Measurements from ENCODE around the gene EVC.
A peak's percentile ranks its signal among the peaks of the same experiment; 100 is the strongest.

Gene EVC

DNA sequence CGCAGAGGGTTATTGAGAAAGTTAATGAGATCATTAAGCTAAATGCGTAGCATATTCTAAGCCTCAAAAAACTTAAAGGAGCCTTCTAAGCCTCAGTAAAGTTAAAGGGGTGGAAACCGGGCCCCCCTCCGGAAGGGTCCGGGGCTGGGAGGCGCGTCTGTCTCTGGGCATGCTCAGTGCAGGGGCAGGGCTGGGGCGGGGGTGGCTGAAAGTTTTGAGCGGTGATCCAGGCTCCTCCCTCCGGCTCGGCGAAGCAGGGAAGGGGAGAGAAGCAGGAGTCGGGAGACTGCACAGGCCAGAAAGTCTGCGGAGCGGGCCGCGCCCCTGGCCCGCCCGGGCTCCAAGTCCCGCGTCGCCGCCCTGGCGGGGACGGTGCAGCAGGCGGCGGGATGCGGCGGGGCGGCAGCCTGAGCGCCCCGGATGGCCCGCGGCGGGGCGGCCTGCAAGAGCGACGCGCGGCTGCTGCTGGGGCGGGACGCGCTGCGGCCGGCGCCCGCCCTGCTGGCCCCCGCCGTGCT, at the start of gene EVC:
EVC (plus strand) TSS at position 241 of the 518 bp plus-strand sequence; CDS start at position 421, 180 bp downstream.
- DNase-seq = peak in 8 of 14 donors; percentile 5 to 51 (median 24)

DNA sequence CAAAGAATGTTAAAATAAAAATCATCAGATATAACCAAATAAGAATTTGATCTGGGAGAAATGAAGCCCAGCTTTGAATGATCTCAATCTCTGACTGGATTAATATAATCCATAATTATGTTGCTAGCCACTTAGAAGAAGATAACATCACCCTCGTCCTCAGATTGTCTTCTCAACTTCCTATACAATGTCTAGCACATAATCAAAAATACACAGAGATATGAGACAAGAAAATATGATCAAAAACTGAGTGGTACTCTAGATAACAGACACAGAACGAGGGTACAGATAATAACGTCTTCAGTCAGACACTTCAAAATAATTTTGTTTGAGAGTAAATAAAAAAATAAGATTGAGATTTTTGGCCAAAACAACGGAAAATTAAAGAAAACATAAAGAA, 49.8 kb upstream of the EVC start:
- DNase-seq = no peak

DNA sequence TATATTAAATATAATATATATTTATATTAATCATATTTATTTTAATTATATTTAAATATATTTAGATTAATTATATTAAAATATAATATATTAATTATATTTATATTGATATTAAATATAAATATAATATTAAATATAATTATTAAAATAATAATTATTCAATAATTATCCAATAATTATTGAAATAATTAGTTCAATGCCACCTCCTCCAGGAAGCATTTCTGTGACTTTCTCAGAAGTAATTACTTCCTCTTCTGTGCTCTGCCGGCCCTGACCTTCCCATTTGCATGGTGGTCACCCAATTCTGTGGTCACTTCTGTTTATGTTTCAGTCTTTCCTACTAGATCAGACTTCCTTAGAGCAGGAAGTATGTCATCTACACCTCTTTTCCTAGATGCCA, 48.4 kb upstream of the EVC start:
- DNase-seq = no peak

DNA sequence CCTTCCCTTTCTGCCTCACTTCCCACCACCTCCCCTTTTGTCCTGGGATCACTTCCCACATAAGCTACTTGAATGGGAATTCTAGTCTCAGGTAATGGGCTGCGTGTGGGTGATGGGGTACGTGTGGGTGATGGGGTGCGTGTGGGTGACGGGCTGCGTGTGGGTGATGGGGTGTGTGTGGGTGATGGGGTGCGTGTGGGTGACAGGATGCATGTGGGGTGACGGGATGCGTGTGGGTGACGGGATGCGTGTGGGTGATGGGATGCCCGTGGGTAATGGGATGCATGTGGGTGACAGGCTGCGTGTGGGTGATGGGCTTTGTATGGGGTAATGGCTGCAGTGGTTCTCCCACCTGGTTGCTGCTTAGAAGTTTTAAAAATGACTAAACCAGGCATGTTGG, 46.2 kb upstream of the EVC start:
- DNase-seq = no peak

DNA sequence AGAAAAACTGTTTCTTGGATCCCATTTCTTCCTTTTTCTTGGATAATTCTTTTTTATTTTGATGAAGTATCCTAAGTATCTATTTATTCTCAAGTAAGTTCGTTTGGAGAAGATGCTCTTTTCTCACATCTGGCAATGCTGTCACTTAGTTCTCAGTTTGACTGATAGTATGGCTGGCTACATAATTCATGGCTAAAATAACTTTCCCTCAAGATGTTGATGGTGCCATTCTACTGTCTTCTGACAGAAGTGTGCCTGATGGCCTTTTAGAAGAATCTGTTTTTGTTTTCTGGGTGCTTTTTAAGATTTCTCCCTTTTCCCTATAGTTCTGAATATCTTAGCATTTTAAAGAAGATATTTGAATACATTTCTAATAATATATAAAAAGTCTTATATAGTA, 44.3 kb upstream of the EVC start:
- DNase-seq = no peak

DNA sequence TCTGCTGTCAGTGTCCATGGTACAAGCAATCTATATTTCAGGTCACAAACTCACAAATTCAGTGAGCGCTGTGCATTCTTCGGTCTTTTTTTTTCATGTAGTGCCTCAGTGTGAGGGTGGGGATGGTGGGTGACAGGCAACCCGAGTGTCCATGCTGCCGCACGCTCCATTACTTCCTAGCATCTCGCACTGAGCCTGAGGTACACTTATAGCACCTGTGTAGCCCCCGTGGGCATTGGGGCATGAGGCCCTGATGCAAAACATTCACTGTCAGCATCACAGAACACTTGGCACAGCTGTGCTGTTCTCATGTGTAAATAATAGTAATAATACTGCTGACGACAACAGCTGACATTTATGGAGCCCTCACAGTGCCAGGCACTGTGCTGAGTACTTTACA, 34.2 kb upstream of the EVC start:
- DNase-seq = no peak

DNA sequence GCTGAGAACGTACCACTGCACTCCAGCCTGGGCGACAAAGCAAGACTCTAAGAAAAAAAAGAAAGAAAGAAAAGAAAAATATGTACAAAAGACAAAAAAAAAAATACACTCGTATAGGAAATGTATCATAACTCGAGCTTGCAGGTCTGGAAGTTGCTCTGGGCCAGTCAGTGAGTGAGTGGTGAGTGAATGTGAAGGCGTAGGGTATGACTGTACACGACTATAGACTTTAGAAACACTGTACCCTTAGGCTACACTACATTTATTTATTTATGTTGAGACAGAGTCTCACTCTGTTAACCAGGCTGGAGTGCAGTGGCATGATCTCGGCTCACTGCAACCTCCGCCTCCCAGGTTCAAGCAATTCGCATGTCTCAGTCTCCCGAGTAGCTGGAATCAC, 32.0 kb upstream of the EVC start:
- DNase-seq = no peak

DNA sequence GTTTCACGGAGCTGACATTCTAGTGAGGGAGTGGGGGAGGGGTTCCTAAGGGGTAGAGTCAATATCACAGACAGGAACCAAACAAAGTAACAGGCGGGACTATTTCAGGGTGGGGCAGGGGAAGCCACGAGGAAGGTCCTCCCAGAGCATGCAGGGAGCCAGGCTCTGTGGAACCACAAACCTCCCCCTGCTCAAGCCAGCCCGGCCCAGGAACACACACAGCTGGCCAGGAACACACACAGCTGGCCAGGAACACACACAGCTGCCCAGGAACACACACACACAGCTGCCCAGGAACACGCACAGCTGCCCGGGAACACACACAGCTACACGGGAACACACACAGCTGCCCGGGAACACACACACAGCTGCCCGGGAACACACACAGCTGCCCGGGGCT, 27.4 kb upstream of the EVC start:
- DNase-seq = no peak

DNA sequence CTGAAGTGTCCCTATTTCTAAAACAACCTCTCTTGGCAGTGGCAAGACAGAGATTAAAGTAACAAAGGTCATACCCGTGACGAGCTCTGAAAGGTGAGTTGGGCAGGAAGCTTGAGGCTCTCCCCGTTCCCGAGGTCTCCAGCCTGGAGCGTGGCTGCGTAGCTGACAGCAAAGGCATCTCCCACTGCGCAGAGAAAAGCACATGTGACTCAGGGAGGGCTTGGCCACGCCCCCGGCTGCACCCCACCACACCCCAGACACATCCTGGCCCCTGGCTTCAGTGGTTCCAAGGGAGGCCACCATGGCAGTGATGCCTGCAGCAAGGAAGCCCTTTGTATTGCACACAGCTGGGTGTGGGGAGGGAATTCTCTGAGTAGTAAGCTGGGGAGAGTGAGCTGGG, 25.7 kb upstream of the EVC start:
- no peak for DNase-seq

DNA sequence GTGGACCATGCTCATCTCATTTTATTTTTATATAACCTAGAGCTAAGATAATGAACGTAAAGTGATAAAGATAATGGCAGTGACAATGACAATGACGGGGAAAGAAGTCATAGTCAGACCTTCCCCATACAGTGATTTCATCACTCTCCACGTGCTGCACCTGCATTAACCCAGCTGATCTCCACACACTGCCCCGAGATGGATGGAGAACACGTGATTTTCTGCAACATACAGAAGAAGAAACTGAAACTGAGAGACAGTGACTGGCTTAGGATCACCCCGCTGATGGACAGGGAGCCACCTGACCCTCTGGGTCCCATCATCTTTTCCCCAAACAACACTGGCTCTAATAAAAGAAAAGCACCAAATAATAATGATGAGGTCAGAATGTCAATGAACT, 24.7 kb upstream of the EVC start:
- DNase-seq = no peak

DNA sequence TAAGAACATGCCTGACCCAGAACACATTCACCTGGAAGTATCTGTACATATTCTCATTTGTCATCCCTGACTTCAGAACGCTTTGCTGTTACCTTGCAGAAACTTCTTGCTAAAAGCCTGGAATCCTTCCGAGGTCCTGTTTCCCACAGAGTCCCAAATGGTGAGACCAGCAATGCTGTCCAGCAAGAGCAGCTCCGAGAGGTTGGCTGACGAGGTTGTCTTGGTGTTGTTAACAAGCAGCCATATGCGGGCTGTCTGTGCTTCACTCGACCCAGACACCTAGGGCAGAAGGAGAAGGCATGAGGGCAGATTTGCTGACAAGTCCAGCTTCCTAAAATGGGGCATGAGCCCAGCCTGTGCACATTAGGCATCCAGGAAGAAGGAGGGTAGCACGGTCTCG, 21.9 kb upstream of the EVC start:
- DNase-seq = no peak

DNA sequence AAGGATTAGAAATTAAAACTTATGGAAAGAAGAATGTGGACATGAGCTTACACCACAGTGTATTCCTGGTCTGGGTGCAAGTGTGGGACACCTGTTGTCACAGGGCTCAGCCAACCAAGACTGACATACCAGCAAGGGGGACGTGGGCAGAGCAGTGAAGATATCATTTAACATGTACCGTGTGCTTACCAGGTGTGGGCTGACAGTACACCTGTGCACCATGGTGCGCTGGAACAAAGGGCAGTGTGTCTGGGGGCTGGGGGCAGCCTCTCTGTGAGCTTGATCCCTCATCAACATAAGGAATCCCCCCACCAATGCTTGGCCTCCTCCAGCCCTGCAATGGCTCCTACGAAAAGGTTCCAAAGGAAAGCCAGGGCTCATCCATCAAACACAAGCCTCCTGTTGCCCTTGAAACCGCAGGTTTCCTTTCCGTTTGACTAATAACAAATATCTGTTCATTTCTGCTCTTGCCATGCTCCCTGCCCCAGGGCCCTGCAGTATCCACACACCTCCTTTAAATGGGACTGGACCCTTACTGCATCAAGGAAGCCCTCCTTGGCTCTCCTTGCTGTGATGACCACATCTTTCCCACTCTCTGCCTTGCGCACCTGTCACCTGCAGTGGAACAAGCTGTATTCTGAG, 19.4 kb upstream of the EVC start:
- DNase-seq = no peak

DNA sequence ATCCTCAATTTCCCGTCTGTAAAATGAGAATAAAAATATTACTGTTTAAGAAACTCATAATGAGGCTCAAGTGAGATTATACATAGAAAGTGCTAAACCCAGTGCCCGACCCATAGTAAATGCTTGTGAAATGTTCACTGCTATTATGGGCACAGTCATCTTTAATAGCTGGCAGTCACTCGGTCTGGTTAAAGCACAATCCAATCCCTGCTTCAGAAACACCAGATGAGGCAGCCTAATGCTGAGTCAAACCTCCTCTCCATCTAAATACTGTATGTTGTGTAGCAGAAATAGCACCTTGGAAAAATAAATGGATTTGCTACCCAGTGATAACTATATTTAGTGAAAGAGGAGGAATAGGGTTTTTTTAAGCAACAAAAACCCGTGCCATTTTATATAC, 17.1 kb upstream of the EVC start:
- no peak for DNase-seq

DNA sequence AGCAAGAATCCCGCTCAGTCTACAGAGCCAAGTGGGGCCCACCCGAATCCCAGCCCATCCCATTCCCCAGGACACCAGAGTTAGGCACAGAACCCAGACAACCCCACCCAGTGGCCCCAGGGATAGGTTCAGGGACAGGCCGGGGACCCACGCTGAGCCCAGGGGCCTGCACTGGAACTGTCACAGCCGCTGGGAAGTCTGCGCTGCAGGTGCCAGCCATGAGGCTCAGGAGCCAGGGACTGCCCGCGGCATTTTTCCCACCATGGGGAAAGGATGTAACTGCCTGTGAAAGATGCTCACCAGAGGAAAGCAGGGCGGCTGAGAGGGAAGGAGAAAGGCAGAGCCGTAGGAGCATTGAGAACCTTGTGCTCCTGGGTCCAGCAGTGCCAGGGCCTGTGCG, 14.7 kb upstream of the EVC start:
- DNase-seq = no peak

DNA sequence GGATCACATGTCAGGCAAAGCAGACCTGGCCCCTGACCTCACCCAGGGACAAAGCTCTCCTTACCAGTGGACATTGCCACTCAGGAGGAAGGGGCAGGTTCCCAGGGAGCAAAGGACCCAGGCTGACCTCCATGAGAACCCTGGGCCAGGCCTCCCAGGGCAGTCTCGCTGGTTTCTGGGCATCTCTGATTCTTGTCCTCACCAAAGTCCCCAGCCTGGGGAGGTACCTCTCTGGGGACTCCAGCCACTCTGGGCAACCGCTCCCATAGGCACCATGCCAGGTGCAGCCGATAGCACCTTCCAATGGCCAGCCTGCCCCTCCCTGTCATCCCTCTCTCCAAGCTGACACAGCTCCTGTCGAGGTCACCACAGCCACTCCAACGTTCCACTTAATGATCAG, 10.5 kb upstream of the EVC start:
- no peak for DNase-seq

DNA sequence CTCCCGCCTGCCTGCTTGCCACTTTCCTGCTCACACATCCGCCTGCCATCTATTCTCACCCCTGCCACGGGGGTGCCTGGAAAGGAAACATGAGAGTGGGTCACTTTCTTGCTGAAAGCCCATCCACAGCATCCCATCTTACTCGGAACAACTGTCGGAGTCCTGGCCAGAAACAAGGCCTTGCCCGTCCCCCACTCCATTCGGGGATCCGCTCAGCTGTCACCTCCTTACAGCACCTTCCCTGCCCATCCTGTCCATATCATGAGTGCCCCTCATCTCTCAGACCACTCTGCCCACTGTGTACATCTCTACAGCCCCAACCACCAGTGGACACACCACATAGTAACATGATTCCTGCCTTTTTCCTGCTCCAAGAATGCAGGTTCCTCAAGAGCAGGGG, 9.0 kb upstream of the EVC start:
- DNase-seq = no peak

DNA sequence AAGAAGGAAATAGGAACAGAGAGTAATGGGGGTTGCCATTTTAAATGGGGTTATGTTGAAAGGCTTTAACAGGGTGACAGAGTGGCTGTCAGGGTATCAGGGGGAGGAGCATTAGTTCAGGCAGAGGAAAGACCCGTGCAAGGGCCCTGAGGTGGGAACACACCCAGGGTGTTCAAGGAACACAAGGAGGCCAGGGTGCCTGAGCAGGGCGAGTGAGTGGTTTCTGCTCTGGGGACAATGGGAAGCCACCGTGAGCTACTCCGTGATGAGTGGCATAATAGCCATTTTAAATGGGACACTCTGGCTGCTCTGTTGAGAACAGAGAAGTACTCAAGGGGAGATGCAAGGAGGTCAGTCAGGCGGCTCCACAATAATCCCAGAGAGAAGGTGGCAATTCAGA, 7.2 kb upstream of the EVC start:
- DNase-seq = no peak

DNA sequence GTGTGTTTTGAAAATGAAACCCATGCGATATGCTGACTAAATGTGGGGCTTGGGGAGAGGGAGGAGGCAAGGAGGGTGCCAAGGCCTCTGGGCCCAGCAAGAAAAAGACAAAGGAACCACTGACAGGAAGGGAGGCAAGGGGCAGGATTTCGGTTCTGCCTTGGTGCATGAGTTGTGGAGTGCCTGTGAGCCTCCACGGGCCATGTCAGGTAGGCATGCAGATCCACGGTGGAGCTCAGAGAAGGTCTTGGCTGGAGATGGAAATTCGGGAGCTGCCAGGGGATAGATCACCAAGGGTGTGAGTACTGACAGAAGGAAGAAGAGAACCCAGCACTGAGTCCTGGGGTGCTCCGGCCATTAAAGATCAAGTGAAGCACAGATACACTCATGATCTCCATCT, 6.7 kb upstream of the EVC start:
- no peak for DNase-seq

DNA sequence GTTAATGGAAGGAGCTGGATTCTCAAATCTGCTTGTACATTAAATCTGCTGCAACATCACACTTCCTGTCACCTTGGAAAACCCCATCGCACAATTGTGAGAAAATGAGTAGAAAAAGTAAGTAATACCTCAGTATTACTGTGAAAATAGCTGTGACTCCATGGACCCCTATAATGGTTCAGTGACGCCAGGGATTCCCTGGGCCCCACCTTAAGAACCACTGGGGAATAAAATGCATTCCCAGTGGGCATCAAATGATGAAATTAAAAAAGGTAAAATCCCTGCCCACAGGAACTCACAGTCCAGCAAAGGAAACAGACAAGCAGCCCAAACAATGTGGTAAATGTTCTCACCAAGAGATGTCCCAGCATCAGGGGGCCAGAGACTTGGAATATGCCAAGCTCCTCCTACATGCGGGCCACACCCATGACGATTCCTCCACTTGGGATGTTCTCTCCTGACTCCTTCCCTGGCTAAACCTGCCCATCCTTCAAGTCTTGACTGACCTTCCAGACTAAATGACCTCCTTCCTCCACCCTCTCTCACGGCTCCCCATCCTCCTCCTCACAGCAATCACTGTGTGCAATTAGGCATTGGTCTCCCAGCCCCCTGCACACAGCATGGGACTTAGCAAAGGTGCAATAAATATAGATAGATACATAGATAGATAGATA, 5.2 kb upstream of the EVC start:
- no peak for DNase-seq

DNA sequence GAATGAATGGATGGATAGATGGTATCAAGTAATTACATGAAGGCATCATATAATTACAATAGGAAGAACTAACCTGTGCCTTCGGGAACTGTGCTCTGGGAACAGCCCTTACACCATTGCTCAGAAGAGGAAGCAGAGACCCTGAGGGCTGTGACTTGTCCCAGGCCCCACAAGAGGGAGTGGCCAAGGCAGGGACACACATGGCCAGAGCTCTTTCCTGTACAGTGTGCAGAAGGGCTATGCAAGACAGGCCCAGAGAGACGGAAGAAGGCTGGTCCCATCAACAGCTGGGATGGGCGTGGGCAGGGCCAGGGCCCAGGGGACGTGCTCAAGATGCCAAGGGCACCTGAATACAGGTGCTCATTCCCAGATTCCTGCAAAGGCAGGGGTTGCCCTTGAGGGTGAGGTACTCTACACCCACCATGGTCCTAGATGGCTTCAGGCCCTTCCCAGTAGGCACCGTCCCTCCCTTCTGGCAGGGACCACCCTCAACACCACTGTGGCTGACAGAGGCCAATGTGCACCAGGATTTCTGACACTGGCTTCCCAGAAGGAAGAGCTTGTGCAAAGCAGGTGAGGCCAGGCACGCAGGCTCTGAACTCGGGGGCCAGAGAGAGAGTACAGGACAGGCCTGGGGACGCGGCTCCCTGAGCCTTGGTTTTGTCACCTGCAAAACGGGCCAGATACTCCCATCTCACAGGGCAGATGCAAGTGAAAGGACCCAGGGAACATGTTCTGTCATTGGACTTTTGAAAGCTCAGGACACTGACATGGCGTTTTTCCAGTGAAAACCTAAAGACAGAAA, 4.3 kb upstream of the EVC start:
- no peak for DNase-seq

DNA sequence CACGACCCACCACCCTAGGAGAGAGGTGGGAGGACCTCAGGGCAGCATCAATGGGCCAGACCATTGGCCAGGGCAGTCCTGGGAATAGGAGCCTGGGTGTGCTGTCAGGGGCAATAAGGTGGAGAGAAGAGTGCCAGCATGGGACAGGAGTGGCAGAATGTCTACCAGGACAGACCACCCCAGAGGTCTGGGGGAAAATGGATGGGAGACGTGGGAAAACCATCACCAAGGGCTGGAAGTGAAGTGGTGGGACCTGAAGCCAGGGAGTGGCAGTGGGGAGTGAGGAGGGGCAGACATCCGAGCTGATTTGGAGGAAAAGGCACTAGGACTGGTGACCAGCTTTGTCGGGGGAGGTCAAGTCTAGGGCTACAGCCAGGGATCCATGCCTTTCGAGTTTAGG, 3.6 kb upstream of the EVC start:
- DNase-seq = no peak

DNA sequence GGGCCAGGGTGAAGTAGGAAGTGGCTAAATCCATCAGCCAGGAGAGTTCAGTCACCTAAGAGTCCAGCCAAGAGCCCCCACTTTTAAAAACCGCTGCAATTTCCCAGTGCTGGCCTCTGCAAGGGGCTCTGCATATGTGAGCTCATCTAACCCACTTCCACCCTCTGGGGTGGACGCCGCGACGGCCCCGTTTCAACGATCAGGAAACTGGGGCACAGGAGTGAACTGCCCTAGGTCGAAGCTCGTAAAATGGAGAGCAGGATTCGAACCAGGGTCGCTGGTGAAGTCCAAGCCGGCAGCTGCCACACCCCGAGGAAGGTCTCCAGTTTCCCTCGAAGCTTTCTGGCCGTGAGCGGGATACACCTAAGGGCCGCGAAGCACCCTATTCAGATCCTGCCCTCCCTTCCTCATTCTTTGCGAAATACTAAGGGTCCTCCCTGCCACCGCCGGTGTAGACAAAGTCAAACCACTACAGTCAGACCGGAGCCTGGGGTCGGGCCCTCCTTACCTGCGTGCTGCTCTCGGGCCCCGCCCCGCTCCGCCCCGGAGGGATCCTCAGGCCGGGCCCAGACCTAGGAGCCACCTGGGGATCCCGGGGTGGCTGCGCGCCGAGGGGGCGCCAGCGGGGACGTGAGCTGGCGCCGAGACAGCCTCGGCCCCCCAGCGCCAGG, 3.1 kb upstream of the EVC start:
- no peak for DNase-seq

Measured in C1 segment of cervical spinal cord (tissue), 14 donors.